Coronary artery (tissue), 2 donors: ENCODE results near the gene B3GAT3.

Source experiments
- DNase-seq: peaks from one replicate; pipeline ENCODE4 v3.0.0-alpha.2; 2017; ENCODE audit warnings: low spot score
- H3K27ac ChIP-seq, 2 donors: fragments of 200-600 bp; sonication (generic); one replicate each; pipeline ENCODE4 v1.5.1; 2016 to 2019
- H3K4me3 ChIP-seq: fragments of 200-600 bp; sonication (generic); 2 replicates; pipeline ENCODE4 v1.5.1; 2016; ENCODE audit warnings: mild to moderate bottlenecking, moderate library complexity
- CTCF ChIP-seq: fragments of 200-600 bp; sonication (generic); IDR thresholded peaks from one replicate; pipeline ENCODE4 v1.5.1; 2019; ENCODE audit warnings: antibody characterized with exemption

Gene B3GAT3

GRCh38 chr11:62602141-62603071 lies 19.4 kb downstream of the B3GAT3 start:
- TF ChIP-seq CTCF = peak; percentile 27
- H3K27ac ChIP-seq = peak overlapping the region; percentile 87 to 97
- H3K4me3 ChIP-seq = peak overlapping the region; percentile 90
- DNase-seq = peak; percentile 87

GRCh38 chr11:62601372-62602140 lies 20.2 kb downstream of the B3GAT3 start, which contains the start of gene MTA2:
MTA2 (minus strand) TSS chr11:62601865; CDS start chr11:62601450, 415 bp downstream.
- H3K27ac ChIP-seq = peak within 1 kb of the TSS; percentile 87 to 97
- no peak for TF ChIP-seq CTCF
- H3K4me3 ChIP-seq = peak within 1 kb of the TSS; percentile 90
- peak; percentile 99 for DNase-seq

- TF ChIP-seq CTCF = no peak
- H3K4me3 ChIP-seq = peak overlapping the region; percentile 90
- peak overlapping the region; percentile 87 to 97 for H3K27ac ChIP-seq
- DNase-seq = no peak
These were observed 20.7 kb downstream of the B3GAT3 start for GRCh38 chr11:62601122-62601371.

GRCh38 chr11:62600367-62601121 lies 21.2 kb downstream of the B3GAT3 start:
- TF ChIP-seq CTCF = no peak
- Histone ChIP-seq H3K4me3 (peak overlapping the region; percentile 90), H3K27ac (peak overlapping the region; percentile 87 to 97)
- no peak for DNase-seq

GRCh38 chr11:62599901-62600300 lies 21.9 kb downstream of the B3GAT3 start:
- DNase-seq = no peak
- peak overlapping the region; percentile 90 for H3K4me3 ChIP-seq
- no peak for TF ChIP-seq CTCF
- peak overlapping the region; percentile 12 to 97 for H3K27ac ChIP-seq

GRCh38 chr11:62599069-62599696 lies 22.6 kb downstream of the B3GAT3 start:
- H3K27ac ChIP-seq = peak overlapping the region; percentile 12 to 97
- peak; percentile 99 for DNase-seq
- TF ChIP-seq CTCF = no peak
- H3K4me3 ChIP-seq = peak overlapping the region; percentile 90
